AG04450 (cell line): ENCODE data around the gene OSBPL3. TPM values are rescaled to one million over a fixed set of nuclear protein-coding genes. Genes with fewer than 3 reads are reported as not detected.

Experiments
- CTCF ChIA-PET: fragments of 300-600, 350-600 bp; formaldehyde crosslinking; extraction: SDS; loops from one replicate; lab custom pipeline; 2022; ENCODE audit warnings: antibody characterized with exemption, inconsistent platforms; lab: Charles Lee
- POLR2A ChIA-PET: fragments of 350-600 bp; formaldehyde crosslinking; extraction: SDS; loops from one replicate; lab custom pipeline; 2021; ENCODE audit warnings: antibody characterized with exemption, inconsistent platforms; lab: Yijun Ruan, JAX
- DNase-seq: peaks from one replicate; pipeline ENCODE4 v3.0.0-alpha.2; 2011; ENCODE audit warnings: low read depth, low spot score
- H3K27ac ChIP-seq: one replicate; pipeline ENCODE4 v1.5.1; 2012; ENCODE audit warnings: low read depth, low read length, control low read depth
- H3K27me3 ChIP-seq: one replicate; pipeline ENCODE4 v1.6.0; 2012; ENCODE audit warnings: low read length; ENCODE audit not compliant: control insufficient read depth, insufficient read depth
- H3K4me3 ChIP-seq: 2 replicates; pipeline ENCODE4 v1.5.1; 2011; ENCODE audit warnings: mild to moderate bottlenecking, low read depth, low read length, control low read depth
- H3K9me3 ChIP-seq: 2 replicates; pipeline ENCODE4 v1.5.1; 2012; ENCODE audit warnings: low read length; ENCODE audit not compliant: control insufficient read depth, insufficient read depth
- polyA plus RNA-seq: library from polyadenylated mRNA; depleted of rRNA; stranded (reverse); fragments of >200 nt; gene quantifications from 2 replicates; pipeline ENCODE4 v1.2.3, GENCODE V29; 2011
- TF ChIP-seq, protein P1 (sequence below): IDR thresholded peaks from 2 replicates; pipeline ENCODE4 v1.5.1; 2011; ENCODE audit warnings: low read depth, low read length, control low read depth, inconsistent platforms

OSBPL3 gene
- polyA plus RNA-seq, 1 experiment: 37.8 TPM

DNA sequence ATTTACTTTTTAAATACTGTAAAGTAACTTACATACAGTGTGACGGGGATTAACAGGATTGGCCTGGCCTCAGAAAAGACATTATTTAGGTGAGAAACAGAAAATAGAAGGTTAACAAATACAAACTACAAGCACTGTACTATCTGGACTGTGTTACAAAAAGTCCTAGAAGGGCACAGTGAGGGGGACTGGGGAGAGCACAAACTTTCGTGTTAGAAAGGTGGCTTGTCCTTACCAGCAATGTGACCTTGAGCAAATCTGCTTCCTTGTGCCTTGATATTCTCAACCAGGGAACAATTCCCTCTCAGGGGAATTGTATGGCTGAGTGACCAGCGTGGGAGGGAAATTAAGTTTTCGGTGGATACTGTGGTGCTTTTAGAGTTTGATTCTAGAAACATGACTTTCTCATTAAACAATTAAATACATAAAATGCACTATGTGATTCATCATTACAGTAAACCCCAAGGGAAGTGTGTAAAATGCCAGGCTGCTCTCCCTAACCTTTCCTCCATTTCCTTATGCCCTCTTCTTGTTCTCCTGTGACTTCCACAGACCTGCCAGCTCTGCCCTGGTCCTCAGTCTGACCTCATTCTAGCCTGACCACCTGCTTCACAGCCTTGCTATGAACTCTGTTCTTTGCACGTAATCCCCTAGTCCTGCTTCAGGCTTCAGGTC, 57.7 kb downstream of the OSBPL3 start:
- Histone ChIP-seq H3K27ac (no peak overlapping the region), H3K9me3 (no peaks in the 10 kb centered on the region; the same call in 1 of the 2 replicates), H3K4me3 (no peak overlapping the region), H3K27me3 (no peaks in the 10 kb centered on the region)
- POLR2A ChIA-PET: no interaction called here
- no peak for DNase-seq
- CTCF ChIA-PET: no interaction called here
- TF ChIP-seq, protein P1, sequence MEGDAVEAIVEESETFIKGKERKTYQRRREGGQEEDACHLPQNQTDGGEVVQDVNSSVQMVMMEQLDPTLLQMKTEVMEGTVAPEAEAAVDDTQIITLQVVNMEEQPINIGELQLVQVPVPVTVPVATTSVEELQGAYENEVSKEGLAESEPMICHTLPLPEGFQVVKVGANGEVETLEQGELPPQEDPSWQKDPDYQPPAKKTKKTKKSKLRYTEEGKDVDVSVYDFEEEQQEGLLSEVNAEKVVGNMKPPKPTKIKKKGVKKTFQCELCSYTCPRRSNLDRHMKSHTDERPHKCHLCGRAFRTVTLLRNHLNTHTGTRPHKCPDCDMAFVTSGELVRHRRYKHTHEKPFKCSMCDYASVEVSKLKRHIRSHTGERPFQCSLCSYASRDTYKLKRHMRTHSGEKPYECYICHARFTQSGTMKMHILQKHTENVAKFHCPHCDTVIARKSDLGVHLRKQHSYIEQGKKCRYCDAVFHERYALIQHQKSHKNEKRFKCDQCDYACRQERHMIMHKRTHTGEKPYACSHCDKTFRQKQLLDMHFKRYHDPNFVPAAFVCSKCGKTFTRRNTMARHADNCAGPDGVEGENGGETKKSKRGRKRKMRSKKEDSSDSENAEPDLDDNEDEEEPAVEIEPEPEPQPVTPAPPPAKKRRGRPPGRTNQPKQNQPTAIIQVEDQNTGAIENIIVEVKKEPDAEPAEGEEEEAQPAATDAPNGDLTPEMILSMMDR: no peak

DNA sequence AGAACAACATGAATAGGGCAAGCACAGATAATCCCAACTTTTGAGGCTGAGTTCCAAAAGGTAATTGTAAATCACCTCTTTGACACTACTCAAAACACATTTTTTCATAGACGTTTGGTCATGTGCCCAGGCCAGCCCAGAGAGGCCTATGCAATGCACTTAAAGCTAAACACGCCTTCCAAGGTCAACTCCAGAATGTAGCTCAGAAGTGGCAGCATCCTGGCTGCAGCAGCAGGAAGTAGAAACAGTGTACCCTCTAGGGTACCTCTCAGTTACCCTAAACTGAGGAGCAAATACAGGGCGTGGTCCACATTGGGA, 58.7 kb downstream of the OSBPL3 start:
- POLR2A ChIA-PET: no interaction called here
- H3K27ac ChIP-seq: no peak overlapping the region

DNA sequence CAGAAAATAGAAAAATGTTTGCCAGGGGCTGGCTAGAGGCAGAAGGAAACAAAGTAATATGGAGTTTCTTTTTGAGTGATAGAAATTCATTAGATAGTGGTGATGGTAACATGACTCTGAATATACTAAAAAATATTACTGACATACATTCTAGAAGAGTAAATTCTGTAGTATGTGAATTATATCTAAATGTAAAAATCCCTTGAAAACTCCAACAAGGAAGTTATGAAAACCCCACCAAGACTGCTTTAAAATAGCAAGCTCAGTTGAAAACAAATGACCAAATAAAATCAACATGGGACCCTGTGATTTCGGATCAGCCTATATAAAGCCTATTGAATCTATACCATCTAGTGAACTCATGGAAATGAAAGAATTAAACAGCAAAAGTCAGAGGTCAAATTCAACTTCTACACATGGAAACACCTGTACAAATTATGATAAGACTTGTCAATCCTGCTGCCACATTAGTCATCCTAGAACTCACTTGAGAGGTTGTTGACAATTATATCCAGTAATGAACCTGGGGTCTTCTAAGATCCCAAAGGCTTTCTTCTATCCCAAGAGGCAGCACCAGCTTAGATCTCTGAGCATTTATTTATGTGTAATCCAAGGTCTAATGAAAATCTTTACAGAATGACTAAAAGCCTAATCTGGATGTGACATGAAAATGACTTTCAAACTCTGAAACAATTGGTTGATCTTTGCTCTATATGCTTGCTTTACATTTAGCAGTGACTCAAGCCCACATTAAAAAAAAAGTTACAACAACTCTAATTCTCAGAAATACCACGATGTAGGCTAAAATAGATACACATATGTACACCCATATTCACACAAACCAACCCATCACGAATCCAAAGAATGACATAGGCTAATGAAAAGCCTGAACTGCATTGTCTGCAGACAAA, 59.3 kb downstream of the OSBPL3 start:
- Histone ChIP-seq H3K27ac (no peak overlapping the region), H3K9me3 (no peaks in the 10 kb centered on the region; the same call in 1 of the 2 replicates), H3K27me3 (no peaks in the 10 kb centered on the region), H3K4me3 (no peak overlapping the region)
- DNase-seq: no peak
- ChIA-PET POLR2A (no interaction called here), CTCF (interaction anchor here (0.7 to 1.3 kb wide), 2 partner anchors 42 to 343 kb away, joined by 3 to 4 read pairs; no protein-coding TSS in a partner anchor)
- TF ChIP-seq, protein P1: no peak

More for the DNA sequence above, 58.7 kb downstream of the OSBPL3 start:
- Histone ChIP-seq H3K27me3 (no peaks in the 10 kb centered on the region), H3K4me3 (no peak overlapping the region), H3K9me3 (no peaks in the 10 kb centered on the region; the same call in 1 of the 2 replicates)
- TF ChIP-seq, protein P1: no peak
- CTCF ChIA-PET: no interaction called here
- DNase-seq: no peak

DNA sequence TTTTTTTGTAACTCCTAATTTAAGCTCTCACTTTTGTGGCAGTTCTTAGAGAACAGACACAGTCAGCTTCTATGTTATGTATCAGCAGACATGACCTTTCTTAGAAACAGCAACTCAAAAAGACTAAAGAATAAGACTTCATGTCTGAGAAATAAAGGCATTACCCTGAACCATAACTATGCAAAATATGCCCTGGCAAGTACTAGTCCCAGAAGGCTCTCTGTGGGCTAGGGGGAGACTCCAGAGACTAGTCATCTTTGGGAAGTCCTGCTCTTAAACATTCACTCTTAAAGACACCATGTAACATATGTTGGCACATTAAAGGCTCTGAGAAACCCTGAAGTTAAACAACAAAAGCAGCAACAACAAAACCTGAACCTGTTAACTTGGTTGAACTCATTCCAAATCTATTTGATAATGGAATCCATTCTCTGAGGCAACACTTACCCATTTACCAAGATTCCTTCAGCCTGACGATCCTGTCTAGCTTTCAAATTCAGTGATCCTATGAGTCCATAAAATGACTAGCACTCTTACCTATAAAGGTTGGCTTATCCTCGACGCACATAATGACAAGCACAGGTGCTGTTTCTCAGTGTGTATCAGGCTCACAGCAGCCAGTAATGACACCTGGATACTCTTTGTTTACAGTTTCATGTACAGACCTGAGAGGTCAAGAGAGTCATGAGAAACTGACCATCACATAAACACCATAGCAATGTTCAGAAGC, 62.3 kb downstream of the OSBPL3 start:
- Histone ChIP-seq H3K27me3 (no peaks in the 10 kb centered on the region), H3K27ac (no peak overlapping the region), H3K9me3 (no peaks in the 10 kb centered on the region), H3K4me3 (no peak overlapping the region)
- POLR2A ChIA-PET: interaction anchor here (0.6 kb wide), 1 partner anchor 21 kb away, joined by 8 read pairs; no protein-coding TSS in a partner anchor
- CTCF ChIA-PET: interaction anchor here (0.5 to 3.2 kb wide), 3 partner anchors 10 to 181 kb away, joined by 3 to 11 read pairs (median 3); no protein-coding TSS in a partner anchor
- TF ChIP-seq, protein P1: no peak
- DNase-seq: peak; percentile 58
